HepG2 (cell line): Measurements from ENCODE around the gene KCTD19. TPM values are rescaled to one million over a fixed set of nuclear protein-coding genes. Genes with fewer than 3 reads are reported as not detected.

Source experiments
- JUNB ChIP-seq: sonication (generic); formaldehyde crosslinking; IDR thresholded peaks from 2 replicates; pipeline ENCODE4 v1.8.0; 2022; ENCODE audit warnings: missing genetic modification reagents, mild to moderate bottlenecking, borderline replicate concordance
- KLF9 ChIP-seq: IDR thresholded peaks from 2 replicates; pipeline ENCODE4 v1.6.1; 2016; ENCODE audit warnings: low read depth
- NKX3-1 ChIP-seq: sonication (generic); formaldehyde crosslinking; IDR thresholded peaks from 2 replicates; pipeline ENCODE4 v1.5.0; 2020; ENCODE audit warnings: missing genetic modification reagents
- PHF20 ChIP-seq: sonication (generic); formaldehyde crosslinking; IDR thresholded peaks from 2 replicates; pipeline ENCODE4 v1.5.0; 2020; ENCODE audit warnings: mild to moderate bottlenecking, missing genetic modification reagents
- POLR2A ChIP-seq, 2 experiments: IDR thresholded peaks; 2 replicates each; pipeline ENCODE4 v1.6.1; 2011; ENCODE audit warnings: low read depth in 2 of 2, low read length in 2 of 2, mild to moderate bottlenecking in 1 of 2, moderate library complexity in 1 of 2; ENCODE audit not compliant: insufficient read depth in 1 of 2
- SMC3 ChIP-seq: IDR thresholded peaks from 2 replicates; pipeline ENCODE4 v1.6.1; 2011; ENCODE audit warnings: low read length, improper control_type of control experiment
- SP1 ChIP-seq, 2 experiments: fragments of 450-650 bp in 1 of 2; sonication (generic) in 1 of 2; formaldehyde crosslinking in 1 of 2; IDR thresholded peaks; 2 replicates each; pipeline versions ENCODE4 v1.4.0 to v1.6.1; 2016 to 2020; ENCODE audit warnings: missing genetic modification reagents in 1 of 2
- TAF15 ChIP-seq: fragments of 200-400 bp; formaldehyde crosslinking; IDR thresholded peaks from one replicate; pipeline ENCODE4 v1.6.1; 2018; ENCODE audit warnings: mild to moderate bottlenecking, low read depth, low read length; ENCODE audit not compliant: poor library complexity, severe bottlenecking
- ZFX ChIP-seq: sonication (generic); formaldehyde crosslinking; IDR thresholded peaks from 2 replicates; pipeline ENCODE4 v1.4.0; 2020; ENCODE audit warnings: mild to moderate bottlenecking, low read depth, missing genetic modification reagents, moderate library complexity
- ZNF530 ChIP-seq: sonication (generic); formaldehyde crosslinking; IDR thresholded peaks from 2 replicates; pipeline ENCODE4 v1.5.0; 2020; ENCODE audit warnings: low read depth, mild to moderate bottlenecking, missing genetic modification reagents
- ZSCAN30 ChIP-seq: sonication (generic); formaldehyde crosslinking; IDR thresholded peaks from 2 replicates; pipeline ENCODE4 v1.5.0; 2020; ENCODE audit warnings: mild to moderate bottlenecking, missing genetic modification reagents
- polyA plus RNA-seq, 8 experiments: library from polyadenylated mRNA; depleted of rRNA in 3 of 8; stranded (reverse) in 7 of 8; unstranded in 1 of 8; fragments of >200 nt; fragmentation: Illumina TruSeq in 4 of 8; extraction: Trizol in 4 of 8; gene quantifications; 2 replicates each; pipeline versions ENCODE4 v1.2.1 to v1.2.3, GENCODE V29; 2011 to 2016; ENCODE audit warnings: low read depth in 4 of 8, missing spikeins in 1 of 8, mixed read lengths in 1 of 8; ENCODE audit not compliant: insufficient read depth in 1 of 8
- total RNA-seq, 5 experiments: library from RNA; depleted of rRNA; stranded (reverse); fragments of >200 nt; fragmentation: Illumina TruSeq; extraction: Trizol; gene quantifications; 2 replicates each; pipeline ENCODE4 v1.2.3, GENCODE V29; 2016; ENCODE audit warnings: low read depth in 1 of 5
- TF ChIP-seq, protein P1 (sequence below), 2 experiments: sonication (generic) in 1 of 2; formaldehyde crosslinking in 1 of 2; IDR thresholded peaks; 2 replicates each; pipeline versions ENCODE4 v1.4.0 to v1.6.1; 2016 to 2020; ENCODE audit warnings: borderline replicate concordance in 1 of 2, low read depth in 1 of 2, mild to moderate bottlenecking in 1 of 2, missing genetic modification reagents in 1 of 2
- TF ChIP-seq, protein P2 (sequence below): sonication (generic); formaldehyde crosslinking; IDR thresholded peaks from 2 replicates; pipeline ENCODE4 v1.4.0; 2020; ENCODE audit warnings: missing genetic modification reagents
- TF ChIP-seq, protein P3 (sequence below): sonication (generic); formaldehyde crosslinking; IDR thresholded peaks from 2 replicates; pipeline ENCODE4 v1.8.1; 2023; ENCODE audit warnings: mild to moderate bottlenecking, missing genetic modification reagents
- TF ChIP-seq, protein P4 (sequence below), 2 experiments: sonication (generic) in 1 of 2; formaldehyde crosslinking in 1 of 2; IDR thresholded peaks; 2 replicates each; pipeline versions ENCODE4 v1.4.0 to v1.6.1; 2018 to 2020; ENCODE audit warnings: missing genetic modification reagents in 2 of 2, borderline replicate concordance in 1 of 2, low read depth in 1 of 2, mild to moderate bottlenecking in 1 of 2, missing biosample characterization in 1 of 2
- TF ChIP-seq, protein P5 (sequence below): sonication (generic); formaldehyde crosslinking; IDR thresholded peaks from 2 replicates; pipeline ENCODE4 v1.5.1; 2020; ENCODE audit warnings: mild to moderate bottlenecking, missing genetic modification reagents, moderate library complexity

KCTD19 gene
- total and polyA plus RNA-seq, 2 of the 13 experiments (the other 11 are each of a cell fraction or from before 2014, with no cell fraction given): not detected

DNA sequence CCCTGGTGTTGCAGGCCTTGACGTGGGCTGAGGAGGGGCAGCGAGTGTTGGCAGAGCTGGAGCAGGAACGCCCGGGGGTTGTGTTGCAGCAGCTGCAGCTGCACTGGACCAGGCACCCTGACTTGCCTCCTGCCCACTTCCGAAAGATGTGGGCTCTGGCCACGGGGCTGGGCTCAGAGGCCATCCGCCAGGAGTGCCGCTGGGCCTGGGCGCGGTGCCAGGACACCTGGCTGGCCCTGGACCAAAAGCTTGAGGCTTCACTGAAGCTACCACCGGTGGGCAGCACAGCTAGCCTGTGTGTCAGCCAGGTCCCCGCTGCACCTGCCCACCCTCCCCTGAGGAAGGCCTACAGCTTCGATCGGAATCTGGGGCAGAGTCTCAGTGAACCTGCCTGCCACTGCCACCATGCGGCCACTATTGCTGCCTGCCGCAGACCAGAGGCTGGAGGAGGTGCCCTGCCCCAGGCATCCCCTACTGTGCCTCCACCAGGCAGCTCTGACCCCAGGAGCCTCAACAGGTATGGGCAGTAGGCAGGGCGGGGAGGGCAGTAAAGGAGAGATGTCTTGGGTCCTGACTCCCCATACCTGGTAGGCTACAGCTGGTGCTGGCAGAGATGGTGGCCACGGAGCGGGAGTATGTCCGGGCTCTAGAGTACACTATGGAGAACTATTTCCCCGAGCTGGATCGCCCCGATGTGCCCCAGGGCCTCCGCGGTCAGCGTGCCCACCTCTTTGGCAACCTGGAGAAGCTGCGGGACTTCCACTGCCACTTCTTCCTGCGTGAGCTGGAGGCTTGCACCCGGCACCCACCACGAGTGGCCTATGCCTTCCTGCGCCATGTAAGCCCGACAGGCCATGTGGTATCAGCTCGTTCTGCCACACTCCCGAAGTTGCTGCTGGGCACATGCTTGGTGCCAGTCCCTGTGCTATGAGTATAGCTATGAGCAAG lies 41.6 kb downstream of the KCTD19 start (continued):
- TF ChIP-seq, protein P1, sequence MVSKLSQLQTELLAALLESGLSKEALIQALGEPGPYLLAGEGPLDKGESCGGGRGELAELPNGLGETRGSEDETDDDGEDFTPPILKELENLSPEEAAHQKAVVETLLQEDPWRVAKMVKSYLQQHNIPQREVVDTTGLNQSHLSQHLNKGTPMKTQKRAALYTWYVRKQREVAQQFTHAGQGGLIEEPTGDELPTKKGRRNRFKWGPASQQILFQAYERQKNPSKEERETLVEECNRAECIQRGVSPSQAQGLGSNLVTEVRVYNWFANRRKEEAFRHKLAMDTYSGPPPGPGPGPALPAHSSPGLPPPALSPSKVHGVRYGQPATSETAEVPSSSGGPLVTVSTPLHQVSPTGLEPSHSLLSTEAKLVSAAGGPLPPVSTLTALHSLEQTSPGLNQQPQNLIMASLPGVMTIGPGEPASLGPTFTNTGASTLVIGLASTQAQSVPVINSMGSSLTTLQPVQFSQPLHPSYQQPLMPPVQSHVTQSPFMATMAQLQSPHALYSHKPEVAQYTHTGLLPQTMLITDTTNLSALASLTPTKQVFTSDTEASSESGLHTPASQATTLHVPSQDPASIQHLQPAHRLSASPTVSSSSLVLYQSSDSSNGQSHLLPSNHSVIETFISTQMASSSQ (IDR thresholded peaks at IDR 0.05; ENCODE audit: low read depth): no peak
- TF ChIP-seq, protein P1 (CRISPR knock-in tag; IDR thresholded peaks at IDR 0.05; ENCODE audit: borderline replicate concordance): 0 out of 2 replicates have a peak, but pooled peaks have one; percentile 31
- TF ChIP-seq KLF9 (CRISPR knock-in tag) (no peak), ZFX (CRISPR knock-in tag) (peak; percentile 87), POLR2A (IDR thresholded peaks at IDR 0.05; ENCODE audit: insufficient read depth in 1 of 2, low read depth in 2 of 2, low read length in 2 of 2) (no peak), SMC3 (peak; percentile 52; the same call in 1 of the 2 replicates), JUNB (CRISPR knock-in tag) (no peak), TAF15 (no peak), ZNF530 (CRISPR knock-in tag) (no peak), ZSCAN30 (CRISPR knock-in tag) (no peak), NKX3-1 (no peak), PHF20 (CRISPR knock-in tag) (no peak), SP1 (IDR thresholded peaks at IDR 0.05) (no peak), SP1 (CRISPR knock-in tag; IDR thresholded peaks at IDR 0.05) (no peak)
- TF ChIP-seq, protein P2, sequence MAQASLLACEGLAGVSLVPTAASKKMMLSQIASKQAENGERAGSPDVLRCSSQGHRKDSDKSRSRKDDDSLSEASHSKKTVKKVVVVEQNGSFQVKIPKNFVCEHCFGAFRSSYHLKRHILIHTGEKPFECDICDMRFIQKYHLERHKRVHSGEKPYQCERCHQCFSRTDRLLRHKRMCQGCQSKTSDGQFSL (CRISPR knock-in tag): peak; percentile 44; the same call in 1 of the 2 replicates
- TF ChIP-seq, protein P3, sequence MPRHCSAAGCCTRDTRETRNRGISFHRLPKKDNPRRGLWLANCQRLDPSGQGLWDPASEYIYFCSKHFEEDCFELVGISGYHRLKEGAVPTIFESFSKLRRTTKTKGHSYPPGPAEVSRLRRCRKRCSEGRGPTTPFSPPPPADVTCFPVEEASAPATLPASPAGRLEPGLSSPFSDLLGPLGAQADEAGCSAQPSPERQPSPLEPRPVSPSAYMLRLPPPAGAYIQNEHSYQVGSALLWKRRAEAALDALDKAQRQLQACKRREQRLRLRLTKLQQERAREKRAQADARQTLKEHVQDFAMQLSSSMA (CRISPR knock-in tag): no peak
- TF ChIP-seq, protein P4, sequence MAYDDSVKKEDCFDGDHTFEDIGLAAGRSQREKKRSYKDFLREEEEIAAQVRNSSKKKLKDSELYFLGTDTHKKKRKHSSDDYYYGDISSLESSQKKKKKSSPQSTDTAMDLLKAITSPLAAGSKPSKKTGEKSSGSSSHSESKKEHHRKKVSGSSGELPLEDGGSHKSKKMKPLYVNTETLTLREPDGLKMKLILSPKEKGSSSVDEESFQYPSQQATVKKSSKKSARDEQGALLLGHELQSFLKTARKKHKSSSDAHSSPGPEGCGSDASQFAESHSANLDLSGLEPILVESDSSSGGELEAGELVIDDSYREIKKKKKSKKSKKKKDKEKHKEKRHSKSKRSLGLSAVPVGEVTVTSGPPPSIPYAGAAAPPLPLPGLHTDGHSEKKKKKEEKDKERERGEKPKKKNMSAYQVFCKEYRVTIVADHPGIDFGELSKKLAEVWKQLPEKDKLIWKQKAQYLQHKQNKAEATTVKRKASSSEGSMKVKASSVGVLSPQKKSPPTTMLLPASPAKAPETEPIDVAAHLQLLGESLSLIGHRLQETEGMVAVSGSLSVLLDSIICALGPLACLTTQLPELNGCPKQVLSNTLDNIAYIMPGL (CRISPR knock-in tag; IDR thresholded peaks at IDR 0.05; ENCODE audit: borderline replicate concordance in 1 of 2, low read depth in 1 of 2): peak; percentile 33 to 77; a peak in 2 of 4 replicates
- TF ChIP-seq, protein P5, sequence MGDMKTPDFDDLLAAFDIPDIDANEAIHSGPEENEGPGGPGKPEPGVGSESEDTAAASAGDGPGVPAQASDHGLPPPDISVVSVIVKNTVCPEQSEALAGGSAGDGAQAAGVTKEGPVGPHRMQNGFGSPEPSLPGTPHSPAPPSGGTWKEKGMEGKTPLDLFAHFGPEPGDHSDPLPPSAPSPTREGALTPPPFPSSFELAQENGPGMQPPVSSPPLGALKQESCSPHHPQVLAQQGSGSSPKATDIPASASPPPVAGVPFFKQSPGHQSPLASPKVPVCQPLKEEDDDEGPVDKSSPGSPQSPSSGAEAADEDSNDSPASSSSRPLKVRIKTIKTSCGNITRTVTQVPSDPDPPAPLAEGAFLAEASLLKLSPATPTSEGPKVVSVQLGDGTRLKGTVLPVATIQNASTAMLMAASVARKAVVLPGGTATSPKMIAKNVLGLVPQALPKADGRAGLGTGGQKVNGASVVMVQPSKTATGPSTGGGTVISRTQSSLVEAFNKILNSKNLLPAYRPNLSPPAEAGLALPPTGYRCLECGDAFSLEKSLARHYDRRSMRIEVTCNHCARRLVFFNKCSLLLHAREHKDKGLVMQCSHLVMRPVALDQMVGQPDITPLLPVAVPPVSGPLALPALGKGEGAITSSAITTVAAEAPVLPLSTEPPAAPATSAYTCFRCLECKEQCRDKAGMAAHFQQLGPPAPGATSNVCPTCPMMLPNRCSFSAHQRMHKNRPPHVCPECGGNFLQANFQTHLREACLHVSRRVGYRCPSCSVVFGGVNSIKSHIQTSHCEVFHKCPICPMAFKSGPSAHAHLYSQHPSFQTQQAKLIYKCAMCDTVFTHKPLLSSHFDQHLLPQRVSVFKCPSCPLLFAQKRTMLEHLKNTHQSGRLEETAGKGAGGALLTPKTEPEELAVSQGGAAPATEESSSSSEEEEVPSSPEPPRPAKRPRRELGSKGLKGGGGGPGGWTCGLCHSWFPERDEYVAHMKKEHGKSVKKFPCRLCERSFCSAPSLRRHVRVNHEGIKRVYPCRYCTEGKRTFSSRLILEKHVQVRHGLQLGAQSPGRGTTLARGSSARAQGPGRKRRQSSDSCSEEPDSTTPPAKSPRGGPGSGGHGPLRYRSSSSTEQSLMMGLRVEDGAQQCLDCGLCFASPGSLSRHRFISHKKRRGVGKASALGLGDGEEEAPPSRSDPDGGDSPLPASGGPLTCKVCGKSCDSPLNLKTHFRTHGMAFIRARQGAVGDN: peak; percentile 63
